H1 (cell line): Measurements from ENCODE around the gene ZMYM2. TPM values are rescaled to one million over a fixed set of nuclear protein-coding genes. Genes with fewer than 3 reads are reported as not detected.

Source experiments
- polyA plus RNA-seq, 7 experiments: library from polyadenylated mRNA; depleted of rRNA in 3 of 7; stranded (reverse) in 5 of 7; unstranded in 2 of 7; fragments of >200 nt in 5 of 7; fragments of 200-250 nt in 2 of 7; gene quantifications; 1 replicate in 5 of 7; 2 replicates in 1 of 7; 4 replicates in 1 of 7; pipeline versions ENCODE4 v1.2.1 to v1.2.3, GENCODE V29; 2011 to 2013; ENCODE audit warnings: missing spikeins in 2 of 7, mixed read lengths in 2 of 7
- total RNA-seq: library from RNA; stranded (reverse); fragmentation: NEBNext Ultra II Directional; extraction: Animal tissue kit (Norgen Biotek cat#: 25700); gene quantifications from 2 replicates; pipeline ENCODE4 v1.2.1, GENCODE V29; 2021

ZMYM2 gene
- total and polyA plus RNA-seq, 2 of the 8 experiments (the other 6 are each of a cell fraction or from before 2014, with no cell fraction given), result 41.2 to 159 TPM

Other genes with a start within 250 kb of the ZMYM2 start
- 97.4 and 98.2 TPM in 2 replicates for gene PSPC1, start 175.8 kb upstream of the ZMYM2 start, total RNA-seq
- 46.8 and 53.4 TPM in 2 replicates for gene PSPC1, start 175.8 kb upstream of the ZMYM2 start, polyA plus RNA-seq (2011; rRNA removed)
- 7.9 and 8.4 TPM in 2 replicates for gene ZMYM5, start 95.1 kb upstream of the ZMYM2 start, total RNA-seq
- 2.2 and 4.9 TPM in 2 replicates for gene ZMYM5, start 95.1 kb upstream of the ZMYM2 start, polyA plus RNA-seq (2011; rRNA removed)
- gene GJA3, start 202.3 kb downstream of the ZMYM2 start, total RNA-seq, result 0.48 and 0.60 TPM in 2 replicates
- gene GJA3, start 202.3 kb downstream of the ZMYM2 start, polyA plus RNA-seq (2011; rRNA removed), result 0.12 and 0.16 TPM in 2 replicates
- gene GJB2, start 234.2 kb downstream of the ZMYM2 start, total RNA-seq, result 0.17 and 0.20 TPM in 2 replicates
- 0.11 and 0.21 TPM in 2 replicates for gene GJB2, start 234.2 kb downstream of the ZMYM2 start, polyA plus RNA-seq (2011; rRNA removed)